Peyer's patch (tissue), 4 donors: ENCODE results near the gene NAT14.

ENCODE experiments used
- POLR2A ChIP-seq, 2 donors: fragments of 450-650 bp; IDR thresholded peaks; one replicate each; pipeline ENCODE4 v1.5.1; 2017; ENCODE audit warnings: antibody characterized with exemption in 2 of 2, mild to moderate bottlenecking in 2 of 2, moderate library complexity in 2 of 2
- TF ChIP-seq, protein P1 (sequence below), 6 experiments: fragments of 450-650 bp in 4 of 6; fragments of 200-600 bp in 2 of 6; sonication (generic) in 1 of 6; IDR thresholded peaks; one replicate each; pipeline ENCODE4 v1.5.1; 2017 to 2019; ENCODE audit warnings: antibody characterized with exemption in 6 of 6, mild to moderate bottlenecking in 3 of 6, moderate library complexity in 1 of 6

- TF ChIP-seq, protein P1, sequence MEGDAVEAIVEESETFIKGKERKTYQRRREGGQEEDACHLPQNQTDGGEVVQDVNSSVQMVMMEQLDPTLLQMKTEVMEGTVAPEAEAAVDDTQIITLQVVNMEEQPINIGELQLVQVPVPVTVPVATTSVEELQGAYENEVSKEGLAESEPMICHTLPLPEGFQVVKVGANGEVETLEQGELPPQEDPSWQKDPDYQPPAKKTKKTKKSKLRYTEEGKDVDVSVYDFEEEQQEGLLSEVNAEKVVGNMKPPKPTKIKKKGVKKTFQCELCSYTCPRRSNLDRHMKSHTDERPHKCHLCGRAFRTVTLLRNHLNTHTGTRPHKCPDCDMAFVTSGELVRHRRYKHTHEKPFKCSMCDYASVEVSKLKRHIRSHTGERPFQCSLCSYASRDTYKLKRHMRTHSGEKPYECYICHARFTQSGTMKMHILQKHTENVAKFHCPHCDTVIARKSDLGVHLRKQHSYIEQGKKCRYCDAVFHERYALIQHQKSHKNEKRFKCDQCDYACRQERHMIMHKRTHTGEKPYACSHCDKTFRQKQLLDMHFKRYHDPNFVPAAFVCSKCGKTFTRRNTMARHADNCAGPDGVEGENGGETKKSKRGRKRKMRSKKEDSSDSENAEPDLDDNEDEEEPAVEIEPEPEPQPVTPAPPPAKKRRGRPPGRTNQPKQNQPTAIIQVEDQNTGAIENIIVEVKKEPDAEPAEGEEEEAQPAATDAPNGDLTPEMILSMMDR (IDR thresholded peaks at IDR 0.05), result no peak
- TF ChIP-seq POLR2A (IDR thresholded peaks at IDR 0.05), result no peak
These were observed 9.3 kb downstream of the NAT14 start for GRCh38 chr19:55494172-55494761.
